Right cardiac atrium (tissue), 5 donors: ENCODE measurements around the gene GPR25. TPM values are rescaled to one million over a fixed set of nuclear protein-coding genes. Genes with fewer than 3 reads are reported as not detected.

ENCODE experiments used
- ATAC-seq, 2 donors: fragments of 200-7000 bp; cut with Tn5 transposase; one replicate each; pipeline versions ENCODE4 v1.8.0 to v1.9.1; 2020; ENCODE audit warnings: moderate library complexity in 2 of 2, mild to moderate bottlenecking in 1 of 2
- DNase-seq, 3 donors: peaks; one replicate each; pipeline ENCODE4 v3.0.0-alpha.2; 2020
- H3K27ac ChIP-seq: one replicate; pipeline ENCODE4 v1.5.1; 2013; ENCODE audit warnings: mild to moderate bottlenecking, low read length, control low read depth, moderate library complexity
- H3K27me3 ChIP-seq: one replicate; pipeline ENCODE4 v1.6.1; 2013; ENCODE audit not compliant: control insufficient read depth, insufficient read depth
- H3K4me1 ChIP-seq: one replicate; pipeline ENCODE4 v1.6.1; 2013; ENCODE audit warnings: low read length; ENCODE audit not compliant: control insufficient read depth, insufficient read depth
- H3K4me3 ChIP-seq: one replicate; pipeline ENCODE4 v1.5.1; 2013; ENCODE audit warnings: low read length, control low read depth
- H3K9me3 ChIP-seq: one replicate; pipeline ENCODE4 v1.6.1; 2013; ENCODE audit warnings: low read length; ENCODE audit not compliant: control insufficient read depth
- WGBS: extraction: QIAGEN DNeasy Blood & Tissue Kit; methylation state at CpG from one replicate; pipeline ENCODE4 v1.1.7; 2013; 5-methylcytosine and 5-hydroxymethylcytosine counted together
- intact Hi-C, 4 donors: fragments of 100-400 bp; cut with DNase I; formaldehyde crosslinking; loops; one replicate each; pipeline versions ENCODE4 v1.11.0 to v1.14.0; 2022 to 2023
- long read RNA-seq, 4 donors: library from polyadenylated mRNA; unstranded; transcript quantifications; one replicate each; pipeline ENCODE4 v2.0.0, GENCODE V29; 2020 to 2021
- polyA plus RNA-seq: library from polyadenylated mRNA; stranded (reverse); fragments of 200-250 nt; gene quantifications from one replicate; pipeline ENCODE4 v1.2.3, GENCODE V29; 2013
- total RNA-seq, 4 donors: library from RNA; stranded (reverse); fragmentation: NEBNext Ultra II Directional; extraction: Animal tissue kit (Norgen Biotek cat#: 25700); gene quantifications; one replicate each; pipeline ENCODE4 v1.2.1, GENCODE V29; 2021
- donor health status: healthy with polysubstance abuse.
- donor health status: DM: no; HTN: yes; CAD: no.
- donor health status: DM: no; HTN: no; CAD: no.
- donor health status: DM: no; HTN: yes; CAD: no; lungs with severe emphysema.
- donor health status: DM: yes; HTN: yes; CAD: no.

Gene GPR25, protein sequence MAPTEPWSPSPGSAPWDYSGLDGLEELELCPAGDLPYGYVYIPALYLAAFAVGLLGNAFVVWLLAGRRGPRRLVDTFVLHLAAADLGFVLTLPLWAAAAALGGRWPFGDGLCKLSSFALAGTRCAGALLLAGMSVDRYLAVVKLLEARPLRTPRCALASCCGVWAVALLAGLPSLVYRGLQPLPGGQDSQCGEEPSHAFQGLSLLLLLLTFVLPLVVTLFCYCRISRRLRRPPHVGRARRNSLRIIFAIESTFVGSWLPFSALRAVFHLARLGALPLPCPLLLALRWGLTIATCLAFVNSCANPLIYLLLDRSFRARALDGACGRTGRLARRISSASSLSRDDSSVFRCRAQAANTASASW
- not detected for total RNA-seq
- polyA plus RNA-seq: not detected
- long read RNA-seq, donor 1: 0 reads
- long read RNA-seq, donor 2: 0 reads
- long read RNA-seq, donor 3: 0 reads
- long read RNA-seq, donor 4: 0 reads

DNA sequence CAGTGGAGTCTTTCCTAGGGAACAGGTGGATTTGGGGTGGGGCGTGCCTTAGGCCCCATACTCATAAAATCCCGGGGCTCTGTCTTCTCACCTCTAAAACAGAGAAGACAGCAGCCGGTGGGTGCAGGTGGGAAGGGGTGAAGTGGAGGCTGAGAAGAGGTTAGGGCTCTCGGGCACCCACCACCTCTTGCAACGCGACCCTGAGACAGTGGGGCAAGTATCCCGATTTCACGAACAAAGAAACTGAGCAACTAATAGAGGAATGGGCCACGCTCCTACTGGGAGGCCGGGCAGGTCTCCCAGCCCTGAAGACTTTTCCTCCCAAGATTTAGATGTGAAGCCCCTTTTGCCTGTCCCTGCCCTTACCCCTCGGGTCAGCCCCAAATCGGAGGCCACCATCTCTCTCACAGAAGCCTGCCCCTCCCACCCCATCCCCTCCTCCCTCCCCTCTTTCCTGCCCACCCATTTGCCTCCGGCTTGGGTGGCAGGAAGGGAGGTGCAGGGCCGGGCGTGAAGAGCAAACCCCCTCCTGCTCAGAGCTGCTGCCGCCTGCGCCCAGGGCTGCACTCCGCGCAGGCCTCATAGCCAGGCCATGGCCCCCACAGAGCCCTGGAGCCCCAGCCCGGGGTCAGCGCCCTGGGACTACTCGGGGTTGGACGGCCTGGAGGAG, at the start of gene GPR25:
GPR25 (plus strand) TSS at position 536 of the 670 bp plus-strand sequence; CDS start at position 593, 57 bp downstream.
- DNase-seq: no peak
- H3K4me3 ChIP-seq: peak within 1 kb of the TSS; percentile 16
- H3K27me3 ChIP-seq: no peaks in the 10 kb centered on the region
- H3K27ac ChIP-seq: no peak within 1 kb of the TSS
- no peaks in the 10 kb centered on the region for H3K9me3 ChIP-seq
- 66% methylated on average over 23 of the region's 23 CpGs for WGBS
- intact Hi-C loops: no loop called here
- H3K4me1 ChIP-seq: peaks cover 5% of the 10 kb centered on the region
- peak in 1 of 2 donors; percentile 29 for ATAC-seq

DNA sequence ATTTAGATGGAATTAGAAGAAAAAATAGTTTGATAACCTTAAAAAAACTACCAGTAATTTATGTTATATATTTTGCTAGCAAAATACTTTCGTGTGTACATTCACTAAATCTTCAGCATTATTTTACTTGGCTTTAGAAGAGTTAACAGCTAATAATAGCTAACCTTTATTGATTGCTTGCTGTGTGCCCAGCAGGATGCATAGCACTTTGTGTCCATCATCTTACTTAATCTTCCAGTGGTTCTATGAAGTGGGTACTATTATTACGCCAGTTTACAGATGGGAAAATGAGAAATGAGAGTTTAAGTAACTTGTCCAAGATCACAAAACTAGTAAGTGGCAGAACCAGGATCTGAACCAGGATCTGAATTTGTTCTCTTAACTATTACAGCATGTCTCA, 41.7 kb upstream of the GPR25 start:
- DNase-seq (no peak), ATAC-seq (no peak)
- Histone ChIP-seq H3K4me3 (no peak overlapping the region), H3K27me3 (no peaks in the 10 kb centered on the region), H3K27ac (no peak overlapping the region), H3K4me1 (no peaks in the 10 kb centered on the region), H3K9me3 (no peaks in the 10 kb centered on the region)
- intact Hi-C loops: no loop called here
- 93% methylated on average over 2 of the region's 2 CpGs for WGBS

DNA sequence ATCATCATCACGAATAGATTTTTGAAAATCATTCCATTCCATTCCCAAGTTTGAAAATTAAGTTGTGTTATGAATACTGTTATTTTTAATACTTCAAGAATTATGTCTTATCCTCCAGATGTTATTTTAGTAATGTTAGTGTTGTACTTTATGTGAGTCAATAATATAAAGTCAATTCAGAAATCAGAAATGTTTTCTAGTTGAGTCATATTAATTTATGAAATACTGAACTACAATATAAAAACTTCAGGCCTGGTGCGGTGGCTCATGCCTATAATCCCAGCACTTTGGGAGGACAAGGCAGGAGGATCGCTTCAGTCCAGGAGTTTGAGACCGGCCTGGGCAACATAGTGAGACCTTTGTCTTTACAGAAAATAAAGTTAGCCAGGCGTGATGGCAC, 38.4 kb upstream of the GPR25 start:
- H3K9me3 ChIP-seq: no peaks in the 10 kb centered on the region
- intact Hi-C loops: no loop called here
- DNase-seq (no peak), ATAC-seq (no peak)
- no peaks in the 10 kb centered on the region for H3K27me3 ChIP-seq
- H3K4me3 ChIP-seq: no peak overlapping the region
- no peaks in the 10 kb centered on the region for H3K4me1 ChIP-seq
- H3K27ac ChIP-seq: no peak overlapping the region
- WGBS: 93% methylated on average over 5 of the region's 5 CpGs

DNA sequence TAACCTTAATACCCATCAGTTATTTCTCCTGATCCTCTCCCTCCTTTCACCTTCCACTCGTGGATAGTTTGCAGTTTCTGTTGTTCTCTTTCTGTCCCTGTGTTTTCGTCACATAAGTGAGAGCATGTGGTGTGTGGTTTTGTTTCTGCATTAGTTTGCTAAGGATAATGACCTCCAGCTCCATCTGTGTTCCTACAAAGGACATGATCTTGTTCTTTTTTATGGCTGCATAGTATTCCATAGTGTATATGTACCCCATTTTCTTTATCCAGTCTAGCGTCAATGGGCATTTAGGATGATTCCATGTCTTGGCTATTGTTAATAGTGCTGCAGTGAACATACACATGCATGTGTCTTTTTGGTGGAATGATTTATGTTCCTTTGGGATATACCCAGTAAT, 36.6 kb upstream of the GPR25 start:
- H3K27me3 ChIP-seq: no peaks in the 10 kb centered on the region
- H3K27ac ChIP-seq: no peak overlapping the region
- ATAC-seq (no peak), DNase-seq (no peak)
- WGBS: 97% methylated on average over 3 of the region's 3 CpGs
- no peaks in the 10 kb centered on the region for H3K9me3 ChIP-seq
- intact Hi-C loops: no loop called here
- no peaks in the 10 kb centered on the region for H3K4me1 ChIP-seq
- no peak overlapping the region for H3K4me3 ChIP-seq

DNA sequence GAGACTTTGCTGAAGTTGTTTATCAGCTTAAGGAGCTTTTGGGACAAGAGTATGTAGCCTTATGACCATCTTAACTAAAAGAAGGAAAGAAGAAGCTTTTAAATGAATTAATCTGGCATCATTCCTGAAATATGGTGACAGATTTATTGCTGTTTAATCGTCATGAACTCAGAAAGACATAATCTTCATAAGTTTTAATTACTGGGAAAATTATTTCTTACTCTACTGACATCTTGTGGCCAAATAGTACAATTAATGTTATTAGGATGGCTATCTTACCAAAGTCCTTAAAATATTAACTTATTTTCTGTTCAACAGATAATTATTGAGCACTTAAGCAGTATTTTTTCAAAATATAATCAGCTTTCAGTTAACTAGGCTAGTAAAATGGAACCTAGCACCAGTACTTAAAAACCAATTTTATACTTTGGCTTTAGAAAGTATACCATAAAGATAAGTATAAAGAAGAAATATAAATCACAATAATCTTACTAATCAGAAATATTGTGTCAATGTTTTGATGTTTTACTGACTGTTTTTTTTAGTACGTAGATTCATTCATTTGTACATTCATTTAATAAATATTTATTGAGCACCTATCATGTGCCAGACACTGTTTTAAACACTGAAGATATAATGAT, 34.7 kb upstream of the GPR25 start:
- Histone ChIP-seq H3K27ac (no peak overlapping the region), H3K4me3 (no peak overlapping the region), H3K27me3 (no peaks in the 10 kb centered on the region), H3K9me3 (no peaks in the 10 kb centered on the region), H3K4me1 (no peaks in the 10 kb centered on the region)
- DNase-seq (no peak), ATAC-seq (no peak)
- intact Hi-C loops: no loop called here
- WGBS: 50% methylated on average over 2 of the region's 2 CpGs

DNA sequence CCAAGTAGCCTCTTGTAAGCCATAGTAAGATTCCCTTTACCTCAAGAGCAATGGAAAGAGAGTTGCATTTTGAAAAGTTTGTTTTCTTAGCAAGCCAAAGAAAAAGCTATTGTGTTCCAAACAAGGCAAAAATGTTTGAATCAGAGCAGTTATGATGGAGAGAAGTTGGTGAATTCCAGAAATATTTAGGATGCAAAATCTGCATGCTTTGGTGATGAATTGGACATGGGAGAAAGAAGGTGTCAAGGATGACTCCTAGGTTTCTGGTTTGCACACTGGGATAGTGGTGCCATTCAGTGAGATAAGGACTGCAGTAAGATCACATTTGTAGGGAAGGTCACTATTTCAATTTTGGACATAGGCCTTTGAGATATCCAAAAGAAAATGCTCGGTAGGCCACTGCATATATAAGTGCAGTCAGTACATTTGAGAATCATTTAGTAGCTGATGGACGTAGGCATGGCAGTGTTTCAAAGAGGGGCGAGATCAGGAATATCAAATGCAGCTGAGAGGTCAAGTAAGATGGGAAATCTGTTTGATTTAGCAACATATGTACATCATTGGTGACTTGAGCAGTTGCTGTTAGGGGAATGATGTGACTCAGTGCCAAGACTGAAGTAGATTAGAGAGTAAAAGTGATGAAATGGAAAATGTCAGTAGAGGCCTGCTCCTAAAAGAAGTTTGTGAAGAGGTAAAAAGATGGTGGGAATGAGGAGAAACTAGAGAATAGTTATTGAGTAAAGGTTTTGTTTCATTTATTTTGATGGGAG, 33.9 kb upstream of the GPR25 start:
- Histone ChIP-seq H3K9me3 (no peaks in the 10 kb centered on the region), H3K27ac (no peak overlapping the region), H3K4me1 (no peaks in the 10 kb centered on the region), H3K4me3 (no peak overlapping the region), H3K27me3 (no peaks in the 10 kb centered on the region)
- WGBS: 68% methylated on average over 3 of the region's 3 CpGs
- no peak for ATAC-seq
- intact Hi-C loops: no loop called here
- no peak for DNase-seq

DNA sequence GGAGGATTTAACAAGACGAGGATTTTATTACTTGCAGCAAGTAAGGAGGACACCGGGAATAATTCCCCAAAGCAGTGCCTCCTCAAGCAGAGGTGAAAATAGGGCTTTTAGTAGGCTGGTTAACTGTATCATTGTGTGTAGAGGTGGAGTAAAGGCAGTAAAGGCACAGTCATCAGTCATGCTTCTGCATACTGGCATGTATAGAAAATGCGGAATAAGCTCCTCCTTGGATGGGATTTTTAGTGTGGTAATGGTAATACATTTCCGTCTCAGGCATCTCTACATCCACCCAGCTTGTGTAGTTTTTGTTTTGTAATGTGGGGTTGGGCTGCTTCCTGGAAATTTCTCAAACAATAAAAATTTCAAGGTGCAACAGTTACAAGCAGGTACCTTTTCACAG, 27.4 kb upstream of the GPR25 start:
- no peaks in the 10 kb centered on the region for H3K4me1 ChIP-seq
- ATAC-seq: no peak
- intact Hi-C loops: no loop called here
- no peaks in the 10 kb centered on the region for H3K27me3 ChIP-seq
- no peaks in the 10 kb centered on the region for H3K9me3 ChIP-seq
- H3K4me3 ChIP-seq: no peak overlapping the region
- 92% methylated on average over 4 of the region's 4 CpGs for WGBS
- no peak for DNase-seq
- H3K27ac ChIP-seq: no peak overlapping the region

DNA sequence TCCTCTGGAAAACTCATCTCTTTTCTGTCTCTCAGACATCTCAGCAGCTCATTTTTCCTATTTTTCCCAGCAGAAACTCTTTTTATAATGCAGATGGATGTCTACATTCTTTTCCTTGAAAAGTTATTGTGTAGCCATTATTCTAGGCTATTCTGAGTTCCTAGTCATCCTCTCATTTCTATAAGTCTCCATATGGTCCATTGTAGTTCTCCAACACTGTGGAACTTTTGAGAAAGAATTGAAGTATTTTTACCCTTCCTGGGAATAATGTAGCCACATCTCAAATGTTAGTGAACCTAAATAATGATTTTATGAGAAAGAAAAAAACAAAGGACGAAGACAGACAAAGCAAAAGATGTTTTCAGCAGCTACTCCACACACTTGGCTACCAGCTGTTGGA, 26.4 kb upstream of the GPR25 start:
- Histone ChIP-seq H3K4me1 (no peaks in the 10 kb centered on the region), H3K27ac (no peak overlapping the region), H3K9me3 (no peaks in the 10 kb centered on the region), H3K27me3 (no peaks in the 10 kb centered on the region), H3K4me3 (no peak overlapping the region)
- intact Hi-C loops: no loop called here
- ATAC-seq (no peak), DNase-seq (no peak)
- 96% methylated on average over 1 of the region's 1 CpG for WGBS

DNA sequence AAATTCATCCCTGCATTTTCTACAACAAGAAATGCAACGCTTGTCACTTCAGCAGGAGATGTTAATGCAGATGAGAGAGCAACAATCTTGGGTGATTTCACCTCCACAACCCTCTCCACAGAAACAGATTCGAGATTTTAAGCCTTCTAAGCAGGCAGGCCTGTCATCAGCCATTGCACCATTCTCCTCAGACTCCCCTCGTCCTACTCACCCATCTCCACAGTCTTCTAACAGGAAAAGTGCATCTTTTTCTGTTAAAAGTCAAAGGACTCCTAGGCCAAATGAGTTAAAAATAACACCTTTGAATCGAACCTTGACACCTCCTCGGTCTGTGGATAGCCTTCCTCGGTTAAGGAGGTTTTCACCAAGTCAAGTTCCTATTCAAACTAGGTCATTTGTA, 23.4 kb upstream of the GPR25 start:
- DNase-seq: no peak

DNA sequence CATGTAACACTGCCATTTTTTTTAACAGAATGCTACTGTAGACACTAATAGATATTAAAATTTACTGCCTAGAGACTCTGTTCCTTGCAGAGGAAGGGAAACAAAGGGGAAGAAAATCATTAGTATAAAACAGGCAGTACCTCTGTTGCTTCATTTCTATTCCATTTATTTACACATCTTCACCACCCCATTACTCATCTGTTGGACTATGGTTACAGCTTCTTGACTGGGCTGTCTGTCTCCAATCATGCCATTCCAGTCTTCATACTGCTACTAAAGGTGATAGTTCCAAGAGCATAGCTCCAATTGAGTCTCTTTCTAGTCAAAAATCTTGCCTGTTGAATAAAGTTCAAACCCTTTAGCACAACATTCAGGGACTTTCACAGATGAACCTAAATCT, 22.2 kb upstream of the GPR25 start:
- no peaks in the 10 kb centered on the region for H3K9me3 ChIP-seq
- H3K27ac ChIP-seq: no peak overlapping the region
- no peaks in the 10 kb centered on the region for H3K4me1 ChIP-seq
- intact Hi-C loops: no loop called here
- no peak for ATAC-seq
- no peak for DNase-seq
- H3K27me3 ChIP-seq: no peaks in the 10 kb centered on the region
- no peak overlapping the region for H3K4me3 ChIP-seq

More for the DNA sequence above, 23.4 kb upstream of the GPR25 start:
- Histone ChIP-seq H3K4me3 (no peak overlapping the region), H3K4me1 (no peaks in the 10 kb centered on the region), H3K9me3 (no peaks in the 10 kb centered on the region), H3K27ac (no peak overlapping the region), H3K27me3 (no peaks in the 10 kb centered on the region)
- no peak for ATAC-seq
- 87% methylated on average over 6 of the region's 6 CpGs for WGBS
- intact Hi-C loops: no loop called here
